ENCODE data around the gene PPP2R2D.

GRCh38 chr10:131943021-131943814 is 42.4 kb downstream of the PPP2R2D start:
- TF ChIP-seq POLR2A (IDR thresholded peaks at IDR 0.05; ENCODE audit: low read length) = no peak
- no peak for TF ChIP-seq GATA1 (IDR thresholded peaks at IDR 0.05; ENCODE audit: low read depth, low read length)
